Measurements from ENCODE around the gene PHB1. TPM values are rescaled to one million over a fixed set of nuclear protein-coding genes. Genes with fewer than 3 reads are reported as not detected.

PHB1 gene
- polyA plus RNA-seq, 3 donors from 2014 or later, result 166 to 274 (median 228) TPM

DNA sequence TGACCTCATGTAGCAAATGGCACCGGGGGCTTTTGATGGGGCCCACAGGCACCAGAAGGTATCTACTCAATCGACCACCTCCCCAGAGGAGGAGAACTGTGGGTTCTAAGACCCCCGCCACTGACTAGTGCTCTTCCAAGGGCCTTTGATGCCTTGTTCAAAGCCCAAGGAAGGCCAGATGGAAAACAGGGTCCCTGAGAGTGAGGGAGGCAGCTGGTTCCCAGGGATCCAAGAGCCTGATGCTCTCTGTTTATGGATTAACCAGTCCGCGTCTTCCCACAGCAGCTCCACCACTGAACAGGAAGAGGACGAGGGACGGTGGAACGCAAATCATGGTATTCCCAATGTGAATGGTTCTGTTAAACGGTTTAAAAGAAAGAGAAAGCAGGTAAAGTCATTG is 7.6 kb downstream of the PHB1 start:
- Mint-ChIP-seq H3K27me3 (ENCODE audit: low read depth in 3 of 3) (peaks cover 0 to 12% (median 8%) of the 10 kb centered on the region in 3 donors), H3K36me3 (peaks cover 28 to 55% (median 40%) of the 10 kb centered on the region in 3 donors), H3K9me3 (no peaks in the 10 kb centered on the region), H3K4me1 (peaks cover 67 to 71% of the 10 kb centered on the region in 2 donors), H3K4me3 (no peak overlapping the region), H3K27ac (peak overlapping the region in 4 of 6 donors; percentile 35 to 98 (median 44))
- DNase-seq, result no peak

DNA sequence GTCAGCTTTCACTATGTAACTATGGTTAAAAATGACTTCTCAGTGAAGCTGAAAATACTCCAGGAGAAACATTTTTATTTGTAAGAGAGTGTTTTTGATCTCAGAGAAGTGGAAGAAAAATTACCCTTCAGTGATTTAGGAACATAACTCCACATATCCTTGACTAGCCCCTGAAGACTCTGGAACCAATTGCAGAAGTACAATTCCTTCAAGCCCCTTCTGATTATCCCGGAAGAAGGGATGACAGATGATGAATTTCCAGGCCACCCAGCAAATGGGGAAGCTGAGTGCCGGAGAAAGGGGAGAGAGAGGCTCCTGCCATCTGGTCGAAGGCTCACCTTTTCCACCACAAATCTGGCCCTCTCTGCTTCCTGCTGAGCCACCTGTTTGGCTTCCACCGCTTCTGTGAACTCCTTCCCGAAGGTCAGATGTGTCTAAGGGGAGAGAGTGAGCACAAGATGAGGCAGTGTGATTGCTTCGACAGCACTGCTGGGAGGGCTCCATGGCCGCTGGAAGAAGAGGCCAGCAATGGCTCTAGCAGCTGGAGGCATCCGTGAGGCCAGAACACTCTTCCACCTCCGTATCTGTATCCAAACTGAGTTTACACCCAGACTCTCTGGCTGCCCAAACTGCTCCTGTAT is 8.1 kb downstream of the PHB1 start:
- Mint-ChIP-seq H3K27ac (peak overlapping the region in 5 of 6 donors; percentile 64 to 98 (median 94)), H3K36me3 (peaks cover 23 to 50% (median 34%) of the 10 kb centered on the region in 3 donors), H3K9me3 (no peaks in the 10 kb centered on the region)

DNA sequence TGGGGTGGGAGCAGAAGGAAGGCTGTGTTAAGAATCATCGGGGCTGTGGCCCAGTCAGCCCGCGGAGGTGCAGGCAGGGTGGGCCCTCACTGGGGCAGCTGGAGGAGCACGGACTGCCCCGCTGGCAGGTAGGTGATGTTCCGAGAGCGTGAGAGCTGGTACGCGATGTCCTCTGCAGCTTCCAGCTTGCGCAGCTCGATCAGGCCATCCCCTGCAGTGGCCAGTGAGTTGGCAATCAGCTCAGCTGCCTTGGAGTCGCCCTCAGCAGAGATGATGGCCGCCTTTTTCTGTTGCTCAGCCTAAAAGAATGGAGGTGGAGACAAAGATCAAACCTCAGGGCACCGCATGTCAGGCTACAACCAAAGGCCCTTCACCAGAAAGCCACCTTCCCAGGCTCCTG is 9.8 kb downstream of the PHB1 start:
- peak overlapping the region; percentile 94 to 98 (median 98) for H3K27ac Mint-ChIP-seq
- H3K36me3 Mint-ChIP-seq, result peaks cover 19 to 40% (median 24%) of the 10 kb centered on the region in 3 donors
- peaks cover 71 to 79% of the 10 kb centered on the region in 2 donors for H3K4me1 Mint-ChIP-seq
- no peaks in the 10 kb centered on the region for H3K9me3 Mint-ChIP-seq
- H3K27me3 Mint-ChIP-seq (ENCODE audit: low read depth in 3 of 3), result peaks cover 0 to 12% (median 9%) of the 10 kb centered on the region in 3 donors
- H3K4me3 Mint-ChIP-seq, result peak overlapping the region; percentile 68 to 88 (median 79)
- DNase-seq, result no peak

More for the DNA sequence above, 8.1 kb downstream of the PHB1 start:
- H3K4me1 Mint-ChIP-seq, result peaks cover 70 to 76% of the 10 kb centered on the region in 2 donors
- H3K27me3 Mint-ChIP-seq (ENCODE audit: low read depth in 3 of 3), result peaks cover 0 to 12% (median 8%) of the 10 kb centered on the region in 3 donors
- no peak overlapping the region for H3K4me3 Mint-ChIP-seq
- no peak for DNase-seq

DNA sequence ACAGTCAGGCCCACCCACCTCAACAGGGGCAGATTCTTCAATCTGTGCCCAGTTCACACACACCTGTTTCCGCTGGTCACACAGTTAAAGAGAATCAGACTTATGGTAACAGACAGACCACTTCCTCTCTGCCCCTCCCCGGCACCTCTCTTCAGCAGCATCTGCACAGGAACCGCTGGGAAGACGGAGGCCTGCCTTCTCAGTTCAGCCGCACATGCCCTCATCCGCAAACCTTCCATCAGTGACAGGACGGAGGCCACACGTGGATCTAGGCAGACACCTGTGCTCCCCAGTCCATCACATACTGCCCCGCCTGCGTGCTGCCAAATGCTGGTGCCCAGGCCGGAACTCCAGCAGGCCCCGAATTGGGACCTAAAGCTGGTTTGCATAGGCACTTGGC is 10.3 kb downstream of the PHB1 start:
- Mint-ChIP-seq H3K9me3 (no peaks in the 10 kb centered on the region), H3K27me3 (ENCODE audit: low read depth in 3 of 3) (peaks cover 0 to 13% (median 10%) of the 10 kb centered on the region in 3 donors), H3K4me3 (peak overlapping the region; percentile 68 to 88 (median 79)), H3K36me3 (peaks cover 22 to 40% (median 24%) of the 10 kb centered on the region in 3 donors), H3K27ac (peak overlapping the region; percentile 94 to 98 (median 98)), H3K4me1 (peaks cover 70 to 79% of the 10 kb centered on the region in 2 donors)
- peak; percentile 75 to 78 (median 77) for DNase-seq

DNA sequence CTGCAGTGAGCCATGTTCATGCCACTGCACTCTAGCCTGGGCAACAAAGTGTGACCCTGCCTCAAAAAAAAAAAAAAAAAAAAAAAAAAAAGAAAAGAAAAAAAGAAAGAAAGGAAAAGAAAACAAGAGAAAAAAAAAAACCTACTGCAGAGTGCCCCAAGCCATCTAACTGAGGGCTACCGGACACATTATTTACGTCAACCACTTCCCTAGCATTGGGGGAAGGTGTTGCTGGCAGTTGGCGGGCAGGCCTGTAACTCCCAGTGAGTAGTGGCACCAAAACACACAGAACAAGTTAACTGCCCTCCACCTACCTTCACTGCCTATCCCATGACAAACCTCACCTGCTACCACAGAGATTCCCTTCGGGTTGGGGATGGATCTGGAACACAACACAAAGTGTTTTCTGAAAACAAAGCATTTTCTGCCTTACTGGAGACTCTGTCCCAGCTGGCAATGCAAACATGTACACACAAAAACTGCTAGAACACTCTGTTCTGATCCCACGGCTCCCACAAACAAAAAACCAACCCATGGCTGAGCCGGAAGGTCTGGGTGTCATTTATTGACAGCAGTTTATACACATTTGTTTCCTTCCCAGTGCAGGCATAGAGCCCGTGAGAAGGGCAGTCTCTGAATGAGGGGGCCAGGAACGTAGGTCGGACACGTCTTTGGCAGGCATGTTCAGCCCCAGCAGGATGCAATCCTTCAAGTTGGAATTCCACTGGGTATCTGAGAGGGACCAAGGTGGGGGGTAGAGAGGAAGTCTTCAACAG is 11.0 kb downstream of the PHB1 start:
- Mint-ChIP-seq H3K27ac (peak overlapping the region; percentile 94 to 98 (median 98)), H3K4me3 (peak overlapping the region; percentile 68 to 88 (median 79)), H3K9me3 (no peaks in the 10 kb centered on the region), H3K4me1 (peaks cover 65 to 73% of the 10 kb centered on the region in 2 donors), H3K27me3 (ENCODE audit: low read depth in 3 of 3) (peaks cover 0 to 13% (median 10%) of the 10 kb centered on the region in 3 donors), H3K36me3 (peaks cover 22 to 35% (median 24%) of the 10 kb centered on the region in 3 donors)
- DNase-seq, result peak; percentile 65 to 70 (median 67)

DNA sequence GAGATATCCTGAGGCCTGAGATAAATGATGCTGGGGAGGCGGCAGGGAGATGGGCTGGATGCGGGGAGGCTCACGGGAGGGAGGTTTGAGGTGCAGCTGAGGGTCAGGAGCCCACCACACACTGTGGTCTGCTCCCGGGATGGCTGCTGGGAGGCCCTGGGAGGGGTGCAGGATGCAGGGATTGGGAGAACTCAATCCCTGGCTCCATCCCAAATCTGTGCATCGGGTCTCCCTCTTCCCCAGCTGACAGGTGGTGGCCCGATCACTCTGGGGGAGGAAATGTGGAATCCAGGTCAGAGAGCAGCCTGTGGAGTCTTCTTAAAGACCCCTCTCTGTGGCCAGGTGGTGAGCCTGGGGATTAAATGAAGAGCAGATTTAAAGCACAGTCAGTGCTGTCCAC is 12.0 kb downstream of the PHB1 start:
- H3K9me3 Mint-ChIP-seq, result no peaks in the 10 kb centered on the region
- H3K27me3 Mint-ChIP-seq (ENCODE audit: low read depth in 3 of 3), result peaks cover 0 to 13% (median 10%) of the 10 kb centered on the region in 3 donors
- peaks cover 55 to 66% of the 10 kb centered on the region in 2 donors for H3K4me1 Mint-ChIP-seq
- peak overlapping the region; percentile 94 to 98 (median 98) for H3K27ac Mint-ChIP-seq
- peak overlapping the region in 4 of 5 donors; percentile 68 to 80 (median 76) for H3K4me3 Mint-ChIP-seq
- no peak for DNase-seq
- peaks cover 17 to 25% (median 18%) of the 10 kb centered on the region in 3 donors for H3K36me3 Mint-ChIP-seq

DNA sequence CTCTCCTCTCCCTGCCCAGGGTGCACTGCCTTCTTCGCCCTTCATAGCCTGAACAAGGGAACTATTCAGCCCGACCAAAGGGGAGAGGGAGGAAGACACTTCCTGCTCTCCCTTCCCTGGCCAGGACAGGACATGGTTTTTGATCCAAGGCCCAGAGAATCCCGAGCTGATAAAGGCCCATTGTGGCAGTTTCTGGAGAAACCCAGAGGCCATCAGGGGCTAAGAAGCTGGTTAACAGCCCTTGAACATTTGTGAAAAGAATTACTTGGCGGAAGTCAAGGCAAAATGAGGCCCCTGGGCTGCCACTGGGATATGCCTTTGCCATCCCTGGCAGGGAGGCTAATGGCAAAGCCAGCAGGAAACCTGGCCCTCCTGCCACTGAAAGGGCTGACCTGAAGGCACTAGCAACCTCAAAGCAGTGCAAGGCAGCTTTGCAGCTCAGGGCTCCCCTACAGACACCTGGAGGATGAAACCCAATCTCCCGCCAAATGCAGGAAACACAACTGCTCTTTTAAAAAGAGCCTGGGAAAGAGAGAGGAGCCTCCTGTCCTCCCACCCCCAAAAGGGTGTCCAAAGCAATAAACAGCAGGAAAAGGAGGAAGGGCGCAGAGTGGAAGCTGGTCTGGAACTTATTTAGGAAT is 12.6 kb downstream of the PHB1 start:
- H3K36me3 Mint-ChIP-seq, result peaks cover 15 to 23% (median 17%) of the 10 kb centered on the region in 3 donors
- H3K27ac Mint-ChIP-seq, result peak overlapping the region; percentile 67 to 98 (median 96)
- DNase-seq, result no peak
- peak overlapping the region in 3 of 5 donors; percentile 23 to 68 (median 49) for H3K4me3 Mint-ChIP-seq
- no peaks in the 10 kb centered on the region for H3K9me3 Mint-ChIP-seq
- H3K27me3 Mint-ChIP-seq (ENCODE audit: low read depth in 3 of 3), result peaks cover 2 to 13% (median 10%) of the 10 kb centered on the region in 3 donors
- peaks cover 51 to 63% of the 10 kb centered on the region in 2 donors for H3K4me1 Mint-ChIP-seq

DNA sequence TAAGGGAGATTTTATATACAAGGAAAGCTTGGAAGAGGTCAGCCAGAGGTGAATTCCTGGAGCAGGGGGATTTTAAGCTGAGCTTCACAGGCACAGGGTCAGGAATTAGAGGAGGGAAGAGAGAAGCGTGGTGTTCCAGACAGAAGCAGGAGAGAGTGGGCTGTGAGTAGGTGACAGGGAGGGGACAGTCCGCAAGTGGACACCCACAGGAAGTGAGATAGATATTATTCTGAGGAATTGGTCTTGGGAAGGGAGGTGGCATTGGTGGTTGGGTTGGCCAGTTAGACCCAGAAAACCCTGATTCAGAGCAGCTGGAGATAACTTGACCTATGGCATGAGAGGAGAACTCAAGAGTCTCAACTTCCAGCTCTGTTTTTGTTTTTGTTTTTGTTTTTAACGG is 14.7 kb downstream of the PHB1 start:
- Mint-ChIP-seq H3K27ac (peak overlapping the region in 2 of 6 donors; percentile 15 to 52), H3K27me3 (ENCODE audit: low read depth in 3 of 3) (peaks cover 6 to 13% (median 10%) of the 10 kb centered on the region in 3 donors), H3K9me3 (no peaks in the 10 kb centered on the region), H3K4me1 (peaks cover 36 to 45% of the 10 kb centered on the region in 2 donors), H3K36me3 (peaks cover 5 to 11% (median 6%) of the 10 kb centered on the region in 3 donors), H3K4me3 (no peak overlapping the region)
- no peak for DNase-seq

DNA sequence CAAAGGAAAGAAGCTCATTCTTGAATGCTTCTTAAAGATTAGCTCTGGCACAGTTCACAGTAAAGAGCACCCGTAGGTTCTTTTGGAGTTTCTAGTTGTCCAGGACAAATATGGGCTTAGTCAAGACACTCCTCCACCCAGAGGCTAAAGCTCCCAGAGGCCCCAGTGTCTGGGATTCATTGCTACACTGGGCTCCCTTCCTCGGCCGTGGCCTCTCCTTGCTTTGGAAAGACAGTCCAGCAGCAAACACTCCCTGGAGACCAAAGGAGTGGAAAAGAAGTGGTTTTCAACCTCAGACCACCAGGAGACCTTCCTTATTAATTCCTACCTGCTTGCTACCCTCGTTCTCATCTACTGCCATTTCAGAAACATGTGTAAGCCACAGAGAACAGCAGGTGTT is 17.1 kb downstream of the PHB1 start:
- no peak overlapping the region for H3K4me3 Mint-ChIP-seq
- peaks cover 25 to 32% of the 10 kb centered on the region in 2 donors for H3K4me1 Mint-ChIP-seq
- H3K9me3 Mint-ChIP-seq, result no peaks in the 10 kb centered on the region
- DNase-seq, result no peak
- peaks cover 0 to 8% (median 0%) of the 10 kb centered on the region in 3 donors for H3K36me3 Mint-ChIP-seq
- peak overlapping the region in 1 of 6 donors; percentile 62 for H3K27ac Mint-ChIP-seq
- H3K27me3 Mint-ChIP-seq (ENCODE audit: low read depth in 3 of 3), result peaks cover 2 to 6% (median 3%) of the 10 kb centered on the region in 3 donors

DNA sequence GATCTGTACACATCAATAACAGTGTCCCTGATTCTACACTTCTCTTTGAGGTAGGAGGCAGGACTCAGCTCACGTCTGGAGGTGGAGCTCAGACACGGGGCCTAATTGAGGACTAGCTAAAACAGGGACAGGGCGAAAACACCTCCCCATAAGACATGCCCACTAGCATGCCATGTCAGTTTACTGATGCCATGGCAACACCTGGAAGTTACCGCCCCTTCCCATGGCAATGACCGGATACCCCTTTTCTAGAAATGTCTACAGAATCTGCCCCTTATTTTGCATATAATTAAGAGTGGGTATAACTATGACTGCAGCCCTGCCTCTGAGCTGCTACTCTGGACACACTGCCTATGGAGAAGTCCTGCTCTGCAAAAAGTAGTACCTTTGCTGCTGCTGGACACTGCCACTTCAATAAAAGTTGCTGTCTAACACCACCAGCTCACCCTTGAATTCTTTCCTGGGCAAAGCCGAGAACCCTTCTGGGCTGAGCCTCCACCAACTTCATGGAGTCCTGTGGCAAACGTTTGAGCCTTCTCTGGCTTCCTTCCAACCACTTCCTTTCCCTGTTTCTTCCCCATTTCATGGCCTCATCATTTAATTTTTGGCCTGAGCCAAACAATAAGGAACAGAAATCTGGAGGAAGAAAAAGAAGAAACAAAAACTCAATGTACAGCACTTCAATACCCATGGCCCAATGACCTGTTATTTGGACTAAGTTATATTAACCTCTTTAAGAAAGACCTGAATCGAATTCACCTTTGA is 21.0 kb downstream of the PHB1 start:
- Mint-ChIP-seq H3K4me1 (peaks cover 42 to 48% of the 10 kb centered on the region in 2 donors), H3K27ac (peak overlapping the region in 2 of 6 donors; percentile 13 to 24), H3K9me3 (no peaks in the 10 kb centered on the region), H3K27me3 (ENCODE audit: low read depth in 3 of 3) (peaks cover 0 to 8% (median 8%) of the 10 kb centered on the region in 3 donors), H3K36me3 (peaks cover 0 to 3% (median 0%) of the 10 kb centered on the region in 3 donors), H3K4me3 (no peak overlapping the region)
- DNase-seq, result no peak

DNA sequence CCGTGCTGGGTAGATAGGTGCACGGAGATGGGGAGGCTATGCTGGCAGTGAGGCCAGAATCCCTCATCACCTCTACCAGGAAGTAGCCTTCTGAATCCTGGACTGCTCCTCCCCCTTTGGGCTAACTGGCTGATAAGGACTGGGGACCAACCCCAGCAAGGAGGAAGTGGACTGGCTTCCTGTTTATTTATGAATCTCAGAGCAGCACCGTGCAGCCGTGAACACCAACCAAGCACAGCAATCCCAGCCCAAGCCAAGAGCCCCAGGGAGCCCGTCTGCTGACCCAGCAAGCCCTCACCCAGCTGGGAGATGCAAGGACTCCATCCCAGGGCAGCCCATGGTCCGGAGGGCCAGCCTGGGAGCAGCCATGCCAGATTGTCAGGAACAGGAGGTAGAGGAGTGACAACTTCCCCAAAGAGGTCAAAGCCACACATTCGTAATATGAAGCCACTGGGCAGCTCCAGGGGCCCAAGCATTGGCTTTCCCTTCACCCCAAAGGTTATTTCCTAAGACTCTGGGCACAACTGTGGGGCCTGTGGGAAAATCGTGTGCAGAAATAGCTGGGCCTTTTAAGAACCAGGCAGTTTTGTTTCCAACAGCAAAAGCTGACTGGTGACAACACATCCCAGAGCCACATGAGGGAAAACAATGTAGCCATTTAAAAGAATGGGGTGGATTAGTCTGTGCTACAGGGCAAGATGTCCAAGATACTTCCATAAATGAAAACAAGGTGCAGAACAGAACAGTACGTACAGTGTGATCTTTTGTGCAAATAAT is 23.9 kb downstream of the PHB1 start:
- Mint-ChIP-seq H3K4me1 (peaks cover 61 to 65% of the 10 kb centered on the region in 2 donors), H3K9me3 (no peaks in the 10 kb centered on the region), H3K27me3 (ENCODE audit: low read depth in 3 of 3) (peaks cover 2 to 8% (median 3%) of the 10 kb centered on the region in 3 donors), H3K4me3 (peak overlapping the region; percentile 76 to 84 (median 83)), H3K36me3 (peaks cover 0 to 3% (median 3%) of the 10 kb centered on the region in 3 donors), H3K27ac (peak overlapping the region; percentile 79 to 94 (median 88))
- peak in 2 of 3 donors; percentile 21 to 22 for DNase-seq
